Keratinocyte (primary cell): ENCODE results near the gene TUG1. TPM values are rescaled to one million over a fixed set of nuclear protein-coding genes. Genes with fewer than 3 reads are reported as not detected.
A peak's percentile ranks its signal among the peaks of the same experiment; 100 is the strongest.

Experiments used
- DNase-seq: peaks from one replicate; pipeline ENCODE4 v3.0.0-alpha.2; 2011; ENCODE audit warnings: low read depth, missing footprints, low spot score
- FAIRE-seq: peaks from 2 replicates; lab custom pipeline; 2011; peaks lifted over from hg19 to GRCh38; lab: Jason Lieb, UNC
- H2AFZ ChIP-seq: 2 replicates; pipeline ENCODE4 v1.6.0; 2012; ENCODE audit warnings: low read length, control low read depth, inconsistent platforms; ENCODE audit not compliant: control insufficient read depth
- H3K27ac ChIP-seq: 2 replicates; pipeline ENCODE4 v1.5.1; 2011; ENCODE audit warnings: low read length; ENCODE audit not compliant: control insufficient read depth, insufficient read depth
- H3K27me3 ChIP-seq: 3 replicates; pipeline ENCODE4 v1.6.0; 2011; ENCODE audit warnings: low read length; ENCODE audit not compliant: control insufficient read depth, insufficient read depth; ENCODE audit errors: extremely low read depth
- H3K36me3 ChIP-seq, 2 experiments: 2 replicates in 1 of 2; 3 replicates in 1 of 2; pipeline ENCODE4 v1.5.1; 2011; ENCODE audit warnings: low read length in 2 of 2, mild to moderate bottlenecking in 1 of 2; ENCODE audit not compliant: control insufficient read depth in 2 of 2, insufficient read depth in 2 of 2; ENCODE audit errors: extremely low read depth in 1 of 2
- H3K4me1 ChIP-seq: 3 replicates; pipeline ENCODE4 v1.5.1; 2011; ENCODE audit warnings: low read length; ENCODE audit not compliant: control insufficient read depth, insufficient read depth; ENCODE audit errors: extremely low read depth
- H3K4me2 ChIP-seq: 3 replicates; pipeline ENCODE4 v1.6.0; 2011; ENCODE audit warnings: low read depth, low read length; ENCODE audit not compliant: control insufficient read depth, insufficient read depth; ENCODE audit errors: extremely low read depth
- H3K4me3 ChIP-seq, 3 experiments: fragments of 200-600 bp in 1 of 3; sonication (generic) in 1 of 3; 2 replicates in 2 of 3; 3 replicates in 1 of 3; pipeline ENCODE4 v1.5.1; 2011 to 2016; ENCODE audit warnings: low read length in 3 of 3, mild to moderate bottlenecking in 3 of 3, control low read depth in 2 of 3, inconsistent platforms in 1 of 3, low read depth in 1 of 3, mixed read lengths in 1 of 3, mixed run types in 1 of 3, moderate library complexity in 1 of 3; ENCODE audit not compliant: control insufficient read depth in 2 of 3, insufficient read depth in 2 of 3; ENCODE audit errors: extremely low read depth in 1 of 3
- H3K79me2 ChIP-seq: 2 replicates; pipeline ENCODE4 v1.6.0; 2012; ENCODE audit warnings: low read length; ENCODE audit not compliant: control insufficient read depth, insufficient read depth
- H3K9ac ChIP-seq: 3 replicates; pipeline ENCODE4 v1.6.0; 2011; ENCODE audit warnings: low read length; ENCODE audit not compliant: control insufficient read depth, insufficient read depth; ENCODE audit errors: extremely low read depth
- H3K9me1 ChIP-seq: 3 replicates; pipeline ENCODE4 v1.6.0; 2011; ENCODE audit warnings: low read length; ENCODE audit not compliant: control insufficient read depth, insufficient read depth; ENCODE audit errors: extremely low read depth
- H3K9me3 ChIP-seq: 2 replicates; pipeline ENCODE4 v1.5.1; 2012; ENCODE audit warnings: low read depth, low read length; ENCODE audit not compliant: control insufficient read depth
- H4K20me1 ChIP-seq: 3 replicates; pipeline ENCODE4 v1.6.0; 2011; ENCODE audit warnings: low read length; ENCODE audit not compliant: control insufficient read depth, insufficient read depth; ENCODE audit errors: extremely low read depth
- CTCF ChIP-seq, 3 experiments: IDR thresholded peaks in 1 of 3; conservative IDR thresholded peaks in 1 of 3; optimal IDR thresholded peaks in 1 of 3; 2 replicates in 2 of 3; 3 replicates in 1 of 3; pipeline versions ENCODE3 to v1.5.1; 2011; ENCODE audit warnings: low read length in 3 of 3, mild to moderate bottlenecking in 3 of 3, moderate library complexity in 2 of 3, control low read depth in 1 of 3, inconsistent platforms in 1 of 3; ENCODE audit not compliant: insufficient read depth in 2 of 3; ENCODE audit errors: extremely low read depth in 1 of 3
- EZH2 ChIP-seq: IDR thresholded peaks from one replicate; pipeline ENCODE4 v1.6.1; 2012; ENCODE audit warnings: inconsistent platforms, mild to moderate bottlenecking, low read length, moderate library complexity
- dilution Hi-C: fragments of 300-500 bp; cut with MboI; formaldehyde crosslinking; loops from one replicate; pipeline ENCODE4 v1.7.0; 2020; ENCODE audit warnings: low sequenced_read_pairs; ENCODE audit not compliant: extremely low pct_ligation_motif_present
- polyA plus RNA-seq, 5 experiments: library from polyadenylated mRNA; depleted of rRNA in 3 of 5; stranded (reverse) in 3 of 5; stranded (forward) in 1 of 5; unstranded in 1 of 5; fragments of >200 nt; gene quantifications; 1 replicate in 1 of 5; 2 replicates in 3 of 5; 3 replicates in 1 of 5; pipeline versions ENCODE4 v1.2.1 to v1.2.3, GENCODE V29; 2011 to 2012; ENCODE audit warnings: missing spikeins in 2 of 5, low read depth in 1 of 5, low replicate concordance in 1 of 5

TUG1 gene
- polyA plus RNA-seq, 1 donor (not counting 4 experiments of a cell fraction or from before 2014, with no cell fraction given) = 77.1 TPM

GRCh38 chr22:30968015-30968923, 796 bp upstream of the TUG1 start, which contains the start of gene MORC2:
Gene MORC2 (minus strand): TSS chr22:30968774. CDS start chr22:30967889, 885 bp downstream.
- Histone ChIP-seq H3K79me2 (peaks cover 40% of the 10 kb centered on the region), H3K36me3 (peaks cover 9 to 26% of the 10 kb centered on the region in 2 experiments), H3K9me1 (no peaks in the 10 kb centered on the region), H3K4me3 (peak within 1 kb of the TSS; percentile 67 to 89 (median 85)), H2AFZ (peak within 1 kb of the TSS; percentile 81), H3K9me3 (peaks cover 8% of the 10 kb centered on the region), H3K27ac (peak within 1 kb of the TSS; percentile 72), H4K20me1 (no peaks in the 10 kb centered on the region), H3K27me3 (no peaks in the 10 kb centered on the region), H3K9ac (peak within 1 kb of the TSS; percentile 82), H3K4me1 (peaks cover 14% of the 10 kb centered on the region), H3K4me2 (peak within 1 kb of the TSS; percentile 72)
- dilution Hi-C loops = loop anchor here (25.0 kb wide), 1 partner anchor 94 kb away; no protein-coding TSS in a partner anchor
- DNase-seq = no peak
- no peak for FAIRE-seq
- no peak for TF ChIP-seq CTCF (optimal IDR thresholded peaks at IDR 0.05 in 1 of 3, IDR thresholded peaks at IDR 0.05 in 1 of 3, conservative IDR thresholded peaks at IDR 0.05 in 1 of 3; ENCODE audit: extremely low read depth in 1 of 3, insufficient read depth in 2 of 3, low read length in 3 of 3)
- TF ChIP-seq EZH2 = no peak

GRCh38 chr22:30969532-30970355, 679 bp downstream of the TUG1 start:
- Histone ChIP-seq H3K9me3 (peaks cover 8% of the 10 kb centered on the region), H3K27ac (peak overlapping the region; percentile 72), H3K4me2 (peak overlapping the region; percentile 92), H4K20me1 (no peaks in the 10 kb centered on the region), H3K36me3 (peaks cover 12 to 38% of the 10 kb centered on the region in 2 experiments), H3K4me1 (peaks cover 14% of the 10 kb centered on the region), H3K9ac (peak overlapping the region; percentile 82), H2AFZ (peak overlapping the region; percentile 9), H3K79me2 (peaks cover 43% of the 10 kb centered on the region), H3K9me1 (no peaks in the 10 kb centered on the region), H3K27me3 (no peaks in the 10 kb centered on the region), H3K4me3 (peak overlapping the region; percentile 67 to 89 (median 85))
- dilution Hi-C loops = loop anchor here (25.0 kb wide), 1 partner anchor 93 kb away; no protein-coding TSS in a partner anchor
- DNase-seq (no peak), FAIRE-seq (peak; percentile 9)
- TF ChIP-seq EZH2 (no peak), CTCF (optimal IDR thresholded peaks at IDR 0.05 in 1 of 3, IDR thresholded peaks at IDR 0.05 in 1 of 3, conservative IDR thresholded peaks at IDR 0.05 in 1 of 3; ENCODE audit: extremely low read depth in 1 of 3, insufficient read depth in 2 of 3, low read length in 3 of 3) (peak in 1 of 3 experiments; percentile 5)
